AG04450 (cell line): ENCODE results near the gene KRTAP5-8. TPM values are rescaled to one million over a fixed set of nuclear protein-coding genes. Genes with fewer than 3 reads are reported as not detected.
"Not testable (repeated sequence)": the region's sequence is repeated elsewhere in the genome, so short reads cannot be mapped to it uniquely, and the experiment has no call there.

Experiments used
- CTCF ChIA-PET: fragments of 300-600, 350-600 bp; formaldehyde crosslinking; extraction: SDS; loops from one replicate; lab custom pipeline; 2022; ENCODE audit warnings: antibody characterized with exemption, inconsistent platforms; lab: Charles Lee
- POLR2A ChIA-PET: fragments of 350-600 bp; formaldehyde crosslinking; extraction: SDS; loops from one replicate; lab custom pipeline; 2021; ENCODE audit warnings: antibody characterized with exemption, inconsistent platforms; lab: Yijun Ruan, JAX
- DNase-seq: peaks from one replicate; pipeline ENCODE4 v3.0.0-alpha.2; 2011; ENCODE audit warnings: low read depth, low spot score
- H3K27ac ChIP-seq: one replicate; pipeline ENCODE4 v1.5.1; 2012; ENCODE audit warnings: low read depth, low read length, control low read depth
- H3K27me3 ChIP-seq: one replicate; pipeline ENCODE4 v1.6.0; 2012; ENCODE audit warnings: low read length; ENCODE audit not compliant: control insufficient read depth, insufficient read depth
- H3K4me3 ChIP-seq: 2 replicates; pipeline ENCODE4 v1.5.1; 2011; ENCODE audit warnings: mild to moderate bottlenecking, low read depth, low read length, control low read depth
- H3K9me3 ChIP-seq: 2 replicates; pipeline ENCODE4 v1.5.1; 2012; ENCODE audit warnings: low read length; ENCODE audit not compliant: control insufficient read depth, insufficient read depth
- polyA plus RNA-seq: library from polyadenylated mRNA; depleted of rRNA; stranded (reverse); fragments of >200 nt; gene quantifications from 2 replicates; pipeline ENCODE4 v1.2.3, GENCODE V29; 2011
- TF ChIP-seq, protein P1 (sequence below): IDR thresholded peaks from 2 replicates; pipeline ENCODE4 v1.5.1; 2011; ENCODE audit warnings: low read depth, low read length, control low read depth, inconsistent platforms

The KRTAP5-8 gene
- polyA plus RNA-seq, 1 experiment: 0.06 TPM

DNA sequence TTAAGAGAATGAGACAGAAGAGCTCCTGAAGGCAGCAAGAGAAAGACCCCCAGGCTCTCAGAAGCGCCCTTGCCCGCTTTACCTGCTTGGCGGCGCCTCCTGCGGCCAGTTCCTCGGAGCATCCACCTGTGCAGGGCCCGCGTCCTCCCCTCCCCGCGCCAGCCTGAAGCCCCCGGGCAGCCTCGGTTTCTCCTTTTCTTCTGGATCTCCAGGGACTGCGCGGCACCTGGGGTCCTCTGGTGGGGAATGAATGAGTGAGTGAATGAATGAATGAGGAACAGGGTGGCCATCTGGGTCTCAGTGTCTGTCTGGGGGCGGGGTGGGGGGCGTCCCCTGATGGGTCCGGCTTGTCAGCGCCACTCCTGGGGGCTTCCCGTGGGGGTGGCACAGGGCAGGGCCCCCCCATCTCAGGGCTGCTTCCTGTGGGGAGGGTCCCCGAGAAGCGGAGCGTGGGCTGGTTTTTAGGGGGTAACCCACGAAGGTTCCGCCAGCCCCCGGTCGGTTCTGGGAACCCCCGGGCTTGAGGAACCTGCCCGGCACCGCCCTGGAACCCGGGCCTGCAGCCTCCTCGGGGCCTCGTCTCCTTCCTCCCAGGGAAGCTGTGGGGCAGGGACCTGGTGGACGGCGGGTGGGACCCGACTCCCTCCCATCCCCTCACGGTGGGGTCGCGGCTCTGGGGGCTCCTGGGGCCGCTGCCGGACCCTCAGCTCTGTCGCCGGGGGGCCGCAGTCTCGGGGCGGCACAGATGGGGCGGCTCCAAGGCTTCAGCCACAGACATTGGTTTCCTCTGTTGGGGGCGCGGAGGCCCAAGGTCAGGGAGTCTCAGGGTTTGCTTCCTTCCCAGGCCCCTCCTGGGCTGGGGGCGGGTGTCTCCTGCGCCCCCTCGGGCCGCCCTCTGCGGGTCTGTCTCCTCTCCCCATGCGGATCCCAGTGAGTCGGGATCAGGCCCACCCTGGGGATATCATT is 19.0 kb upstream of the KRTAP5-8 start:
- Histone ChIP-seq H3K4me3 (no peak overlapping the region), H3K27ac (no peak overlapping the region), H3K9me3 (peaks cover 10% of the 10 kb centered on the region; the same call in 1 of the 2 replicates), H3K27me3 (no peaks in the 10 kb centered on the region)
- POLR2A ChIA-PET: no interaction called here
- TF ChIP-seq, protein P1, sequence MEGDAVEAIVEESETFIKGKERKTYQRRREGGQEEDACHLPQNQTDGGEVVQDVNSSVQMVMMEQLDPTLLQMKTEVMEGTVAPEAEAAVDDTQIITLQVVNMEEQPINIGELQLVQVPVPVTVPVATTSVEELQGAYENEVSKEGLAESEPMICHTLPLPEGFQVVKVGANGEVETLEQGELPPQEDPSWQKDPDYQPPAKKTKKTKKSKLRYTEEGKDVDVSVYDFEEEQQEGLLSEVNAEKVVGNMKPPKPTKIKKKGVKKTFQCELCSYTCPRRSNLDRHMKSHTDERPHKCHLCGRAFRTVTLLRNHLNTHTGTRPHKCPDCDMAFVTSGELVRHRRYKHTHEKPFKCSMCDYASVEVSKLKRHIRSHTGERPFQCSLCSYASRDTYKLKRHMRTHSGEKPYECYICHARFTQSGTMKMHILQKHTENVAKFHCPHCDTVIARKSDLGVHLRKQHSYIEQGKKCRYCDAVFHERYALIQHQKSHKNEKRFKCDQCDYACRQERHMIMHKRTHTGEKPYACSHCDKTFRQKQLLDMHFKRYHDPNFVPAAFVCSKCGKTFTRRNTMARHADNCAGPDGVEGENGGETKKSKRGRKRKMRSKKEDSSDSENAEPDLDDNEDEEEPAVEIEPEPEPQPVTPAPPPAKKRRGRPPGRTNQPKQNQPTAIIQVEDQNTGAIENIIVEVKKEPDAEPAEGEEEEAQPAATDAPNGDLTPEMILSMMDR: no peak
- CTCF ChIA-PET: no interaction called here
- DNase-seq: no peak

GRCh38 chr11:71519546-71519945 is 18.3 kb upstream of the KRTAP5-8 start:
- DNase-seq: no peak
- POLR2A ChIA-PET: no interaction called here
- Histone ChIP-seq H3K4me3 (no peak overlapping the region), H3K9me3 (peaks cover 10% of the 10 kb centered on the region; the same call in 1 of the 2 replicates), H3K27ac (no peak overlapping the region), H3K27me3 (no peaks in the 10 kb centered on the region)
- CTCF ChIA-PET: no interaction called here
- TF ChIP-seq, protein P1: no peak

DNA sequence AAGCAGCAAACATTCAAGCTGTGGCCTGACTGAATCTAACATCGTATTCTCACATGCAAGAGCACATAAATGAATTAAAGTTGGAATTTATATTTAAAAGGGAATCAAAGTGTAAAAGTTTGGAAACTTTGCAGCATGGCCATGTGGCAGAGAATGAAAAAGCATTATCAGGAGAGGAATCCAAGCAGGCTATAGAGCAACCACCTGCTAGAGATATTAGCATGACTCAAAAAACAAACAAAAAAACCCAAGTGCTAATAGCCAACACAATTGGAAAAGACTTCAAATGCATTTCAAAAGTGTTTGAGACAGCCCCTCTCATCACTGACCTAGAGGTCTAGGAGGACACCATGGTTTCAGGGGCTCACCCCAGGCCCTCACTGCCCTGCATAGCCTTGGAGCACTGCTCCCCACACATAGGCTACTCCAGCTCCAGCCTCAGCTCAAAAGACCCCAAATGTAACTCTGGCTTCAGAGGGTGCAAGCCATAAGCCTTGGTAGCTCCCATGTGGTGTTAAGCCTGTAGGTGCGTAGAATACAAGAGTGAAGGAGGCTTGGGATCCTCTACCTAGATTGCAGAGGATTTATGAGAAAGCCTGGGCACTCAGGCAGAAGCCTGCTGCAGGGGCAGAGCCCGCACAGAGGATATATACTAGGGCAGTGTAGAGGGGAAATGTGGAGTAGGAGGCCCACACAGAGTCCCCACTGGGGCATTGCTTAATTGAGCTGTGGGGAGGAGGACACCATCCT is 12.5 kb upstream of the KRTAP5-8 start:
- H3K27me3 ChIP-seq: no peaks in the 10 kb centered on the region
- ChIA-PET CTCF (no interaction called here), POLR2A (no interaction called here)
- no peak overlapping the region for H3K27ac ChIP-seq
- DNase-seq: no peak
- TF ChIP-seq, protein P1: no peak
- H3K9me3 ChIP-seq: no peaks in the 10 kb centered on the region
- H3K4me3 ChIP-seq: no peak overlapping the region

- no peaks in the 10 kb centered on the region for H3K9me3 ChIP-seq
- ChIA-PET CTCF (no interaction called here), POLR2A (no interaction called here)
- DNase-seq: no peak
- no peak overlapping the region for H3K27ac ChIP-seq
- TF ChIP-seq, protein P1: no peak
- H3K27me3 ChIP-seq: no peaks in the 10 kb centered on the region
- H3K4me3 ChIP-seq: no peak overlapping the region
Observed at GRCh38 chr11:71525938-71526495, 11.8 kb upstream of the KRTAP5-8 start.

GRCh38 chr11:71526796-71527575 is 10.8 kb upstream of the KRTAP5-8 start, which contains the start of gene KRTAP5-7:
KRTAP5-7 (plus strand) TSS chr11:71527267; CDS start chr11:71527301, 34 bp downstream.
- DNase-seq, POLR2A ChIA-PET, H3K9me3 ChIP-seq, H3K27ac ChIP-seq, H3K4me3 ChIP-seq, H3K27me3 ChIP-seq: not testable (repeated sequence)
- CTCF ChIA-PET: interaction anchor here (0.7 kb wide), 1 partner anchor 239 kb away, joined by 3 read pairs; no protein-coding TSS in a partner anchor
